Renal cortical epithelial cell (primary cell): ENCODE measurements around the gene LAMA5. TPM values are rescaled to one million over a fixed set of nuclear protein-coding genes. Genes with fewer than 3 reads are reported as not detected.

Experiments used
- DNase-seq: peaks from one replicate; pipeline ENCODE4 v3.0.0-alpha.2; 2011; ENCODE audit warnings: low read depth
- total RNA-seq: library from RNA; depleted of rRNA; stranded (reverse); fragments of >200 nt; gene quantifications from 2 replicates; pipeline ENCODE4 v1.2.3, GENCODE V29; 2014

Gene LAMA5
- total RNA-seq, 1 donor from 2014 or later: 299 TPM

GRCh38 chr20:62289898-62290297 lies 77.2 kb downstream of the LAMA5 start:
- no peak for DNase-seq

GRCh38 chr20:62289131-62289530 lies 78.0 kb downstream of the LAMA5 start:
- DNase-seq: no peak

- DNase-seq: no peak
Observed at GRCh38 chr20:62288535-62289105, 78.5 kb downstream of the LAMA5 start.

GRCh38 chr20:62287759-62288534 lies 79.2 kb downstream of the LAMA5 start:
- no peak for DNase-seq

GRCh38 chr20:62287129-62287528 lies 80.0 kb downstream of the LAMA5 start:
- no peak for DNase-seq

- DNase-seq: no peak
Observed at GRCh38 chr20:62286493-62287064, 80.5 kb downstream of the LAMA5 start.

GRCh38 chr20:62285722-62286121 lies 81.4 kb downstream of the LAMA5 start:
- DNase-seq: no peak

- DNase-seq: no peak
Observed at GRCh38 chr20:62285151-62285550, 82.0 kb downstream of the LAMA5 start.

- DNase-seq: no peak
Observed at GRCh38 chr20:62284448-62284847, 82.7 kb downstream of the LAMA5 start.

- DNase-seq: no peak
Observed at GRCh38 chr20:62282877-62283503, 84.1 kb downstream of the LAMA5 start.

- no peak for DNase-seq
Observed at GRCh38 chr20:62282103-62282502, 85.0 kb downstream of the LAMA5 start.

GRCh38 chr20:62281161-62281933 lies 85.8 kb downstream of the LAMA5 start:
- DNase-seq: no peak

- DNase-seq: no peak
Observed at GRCh38 chr20:62280303-62280702, 86.8 kb downstream of the LAMA5 start.

- DNase-seq: no peak
Observed at GRCh38 chr20:62277253-62277652, 89.9 kb downstream of the LAMA5 start.

- DNase-seq: no peak
Observed at GRCh38 chr20:62276439-62276838, 90.7 kb downstream of the LAMA5 start.

- DNase-seq: no peak
Observed at GRCh38 chr20:62275219-62275618, 91.9 kb downstream of the LAMA5 start.

- no peak for DNase-seq
Observed at GRCh38 chr20:62274332-62274950, 92.7 kb downstream of the LAMA5 start.

GRCh38 chr20:62273416-62273815 lies 93.7 kb downstream of the LAMA5 start:
- DNase-seq: no peak

GRCh38 chr20:62272200-62272599 lies 94.9 kb downstream of the LAMA5 start:
- DNase-seq: no peak

- no peak for DNase-seq
Observed at GRCh38 chr20:62269871-62270270, 97.2 kb downstream of the LAMA5 start.

GRCh38 chr20:62269378-62269777 lies 97.7 kb downstream of the LAMA5 start:
- no peak for DNase-seq
